ENCODE results near the gene MAGOHB.

Gene MAGOHB

DNA sequence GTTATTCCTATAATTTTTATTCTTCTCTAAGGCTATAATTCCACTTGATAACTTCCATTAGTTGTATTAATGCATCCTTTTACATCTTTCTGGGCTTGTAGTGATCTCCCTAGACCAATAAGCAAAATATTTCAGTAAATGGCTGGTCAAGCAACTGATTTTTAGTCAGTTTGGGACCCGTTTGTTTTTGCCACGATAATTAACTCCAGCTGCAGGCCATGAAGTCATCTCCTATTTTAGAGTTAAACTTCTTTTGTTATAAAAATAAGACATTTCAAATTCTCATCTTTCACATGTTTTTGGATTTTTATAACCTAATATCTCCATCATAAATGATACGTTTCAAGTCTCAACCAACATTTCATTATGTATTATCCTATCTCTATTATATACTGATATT lies 49.4 kb downstream of the MAGOHB start:
- no peak for DNase-seq
- TF ChIP-seq, protein P1, sequence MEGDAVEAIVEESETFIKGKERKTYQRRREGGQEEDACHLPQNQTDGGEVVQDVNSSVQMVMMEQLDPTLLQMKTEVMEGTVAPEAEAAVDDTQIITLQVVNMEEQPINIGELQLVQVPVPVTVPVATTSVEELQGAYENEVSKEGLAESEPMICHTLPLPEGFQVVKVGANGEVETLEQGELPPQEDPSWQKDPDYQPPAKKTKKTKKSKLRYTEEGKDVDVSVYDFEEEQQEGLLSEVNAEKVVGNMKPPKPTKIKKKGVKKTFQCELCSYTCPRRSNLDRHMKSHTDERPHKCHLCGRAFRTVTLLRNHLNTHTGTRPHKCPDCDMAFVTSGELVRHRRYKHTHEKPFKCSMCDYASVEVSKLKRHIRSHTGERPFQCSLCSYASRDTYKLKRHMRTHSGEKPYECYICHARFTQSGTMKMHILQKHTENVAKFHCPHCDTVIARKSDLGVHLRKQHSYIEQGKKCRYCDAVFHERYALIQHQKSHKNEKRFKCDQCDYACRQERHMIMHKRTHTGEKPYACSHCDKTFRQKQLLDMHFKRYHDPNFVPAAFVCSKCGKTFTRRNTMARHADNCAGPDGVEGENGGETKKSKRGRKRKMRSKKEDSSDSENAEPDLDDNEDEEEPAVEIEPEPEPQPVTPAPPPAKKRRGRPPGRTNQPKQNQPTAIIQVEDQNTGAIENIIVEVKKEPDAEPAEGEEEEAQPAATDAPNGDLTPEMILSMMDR (IDR thresholded peaks at IDR 0.05; ENCODE audit: low read depth, low read length) = no peak
- Histone ChIP-seq H3K27ac (no peak overlapping the region), H3K9me3 (ENCODE audit: severe bottlenecking) (no peaks in the 10 kb centered on the region), H3K27me3 (ENCODE audit: insufficient read depth, low read depth, severe bottlenecking) (no peaks in the 10 kb centered on the region), H3K36me3 (no peaks in the 10 kb centered on the region), H3K4me3 (ENCODE audit: low read depth, low read length) (no peak overlapping the region)

DNA sequence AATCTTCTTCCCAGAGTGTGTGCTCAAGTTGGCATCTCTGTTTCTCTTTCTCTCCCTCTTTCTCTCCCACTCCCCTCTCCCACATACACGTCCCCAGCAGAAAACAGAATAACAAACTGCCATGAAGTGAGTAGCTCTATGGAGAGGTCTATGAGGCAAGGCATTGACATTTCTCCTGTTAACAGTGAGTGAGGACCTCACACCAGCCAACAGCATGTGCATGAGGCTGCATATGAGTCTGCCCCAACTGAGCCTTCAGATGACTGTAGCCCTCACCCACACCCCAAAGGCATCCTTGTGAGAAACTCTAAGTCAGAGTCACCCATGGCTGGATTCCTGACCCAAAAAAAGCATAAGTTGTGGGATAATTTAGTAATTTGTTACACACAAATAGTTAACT lies 50.4 kb downstream of the MAGOHB start:
- Histone ChIP-seq H3K36me3 (no peaks in the 10 kb centered on the region), H3K27me3 (ENCODE audit: insufficient read depth, low read depth, severe bottlenecking) (no peaks in the 10 kb centered on the region), H3K27ac (no peak overlapping the region), H3K4me3 (ENCODE audit: low read depth, low read length) (no peak overlapping the region), H3K9me3 (ENCODE audit: severe bottlenecking) (no peaks in the 10 kb centered on the region)
- TF ChIP-seq, protein P1 (IDR thresholded peaks at IDR 0.05; ENCODE audit: low read depth, low read length) = no peak
- DNase-seq = no peak

DNA sequence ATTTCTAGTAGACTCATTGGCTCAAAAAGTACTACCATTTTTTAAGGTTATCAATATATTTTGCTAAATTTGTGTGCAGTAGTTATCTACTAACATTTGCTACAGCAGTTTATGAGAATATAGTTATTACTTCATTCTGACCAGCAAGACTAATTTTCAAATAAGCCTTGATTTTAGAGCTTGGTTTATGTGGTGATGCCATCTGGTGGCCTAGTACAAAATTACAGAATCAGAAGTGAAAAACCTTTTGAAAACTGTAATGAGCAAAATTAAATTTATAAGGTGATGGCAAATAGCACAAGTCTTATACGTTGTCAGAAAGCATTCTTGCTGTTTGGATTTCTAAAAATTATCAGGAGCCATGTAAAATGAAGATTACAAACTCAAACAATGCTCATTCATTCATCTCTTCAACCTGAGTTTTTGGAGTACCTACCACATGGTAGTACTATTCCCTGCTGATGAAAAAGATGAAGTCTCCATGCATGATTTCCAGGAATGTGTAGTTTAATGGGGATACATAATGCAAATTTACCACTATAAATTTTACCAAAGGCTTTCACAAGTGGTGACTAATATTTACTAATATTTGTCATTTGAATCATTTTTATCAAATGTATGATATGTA lies 51.0 kb downstream of the MAGOHB start:
- no peak overlapping the region for H3K4me3 ChIP-seq (ENCODE audit: low read depth, low read length)
- TF ChIP-seq, protein P1 (IDR thresholded peaks at IDR 0.05; ENCODE audit: low read depth, low read length) = 0 out of 2 replicates have a peak, but pooled peaks have one; percentile 15
- H3K27ac ChIP-seq = no peak overlapping the region
- no peaks in the 10 kb centered on the region for H3K9me3 ChIP-seq (ENCODE audit: severe bottlenecking)
- no peaks in the 10 kb centered on the region for H3K27me3 ChIP-seq (ENCODE audit: insufficient read depth, low read depth, severe bottlenecking)
- H3K36me3 ChIP-seq = no peaks in the 10 kb centered on the region
- no peak for DNase-seq

DNA sequence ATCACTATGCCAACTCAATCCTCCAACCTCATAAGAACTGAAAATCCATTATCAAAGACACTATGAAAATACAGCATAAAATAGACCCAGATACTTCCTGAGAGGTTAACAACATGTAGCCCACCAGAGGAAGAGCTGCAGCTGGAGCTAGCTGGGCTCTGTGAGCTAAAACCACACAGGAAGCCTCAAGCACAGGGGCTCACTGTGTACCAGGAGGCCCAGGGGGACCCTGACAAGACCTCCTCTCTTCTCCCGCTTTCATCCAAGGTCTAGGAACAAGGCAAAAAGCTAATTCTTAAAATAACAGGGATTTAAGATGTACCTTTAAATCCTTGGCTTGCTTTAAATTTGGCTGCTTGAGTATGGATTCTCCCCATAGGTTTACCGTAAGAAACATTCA lies 54.2 kb downstream of the MAGOHB start:
- TF ChIP-seq, protein P1 (IDR thresholded peaks at IDR 0.05; ENCODE audit: low read depth, low read length) = no peak
- no peak overlapping the region for H3K27ac ChIP-seq
- DNase-seq = no peak
- no peaks in the 10 kb centered on the region for H3K36me3 ChIP-seq
- no peaks in the 10 kb centered on the region for H3K27me3 ChIP-seq (ENCODE audit: insufficient read depth, low read depth, severe bottlenecking)
- H3K9me3 ChIP-seq (ENCODE audit: severe bottlenecking) = no peaks in the 10 kb centered on the region
- no peak overlapping the region for H3K4me3 ChIP-seq (ENCODE audit: low read depth, low read length)

DNA sequence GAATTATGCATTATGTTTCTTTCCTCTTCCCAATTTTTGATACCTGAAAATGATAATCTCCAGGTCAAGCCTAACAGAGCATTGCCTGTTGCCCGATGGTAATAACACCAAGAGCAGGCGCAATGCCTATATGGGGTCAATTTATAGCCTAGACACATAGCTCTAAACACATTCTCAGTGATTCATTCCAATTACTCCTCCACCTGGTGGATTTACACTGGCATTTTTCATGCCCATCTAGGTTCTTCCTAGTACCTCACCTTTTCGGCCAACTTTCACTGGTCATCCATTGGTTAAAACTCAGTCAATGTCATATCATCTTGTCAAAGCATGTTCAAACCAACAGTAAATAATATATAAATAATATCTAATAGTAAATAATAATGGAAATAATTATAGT lies 54.6 kb downstream of the MAGOHB start:
- TF ChIP-seq, protein P1 (IDR thresholded peaks at IDR 0.05; ENCODE audit: low read depth, low read length) = no peak
- no peak overlapping the region for H3K4me3 ChIP-seq (ENCODE audit: low read depth, low read length)
- H3K27ac ChIP-seq = no peak overlapping the region
- no peaks in the 10 kb centered on the region for H3K27me3 ChIP-seq (ENCODE audit: insufficient read depth, low read depth, severe bottlenecking)
- no peak for DNase-seq
- H3K9me3 ChIP-seq (ENCODE audit: severe bottlenecking) = no peaks in the 10 kb centered on the region
- no peaks in the 10 kb centered on the region for H3K36me3 ChIP-seq

DNA sequence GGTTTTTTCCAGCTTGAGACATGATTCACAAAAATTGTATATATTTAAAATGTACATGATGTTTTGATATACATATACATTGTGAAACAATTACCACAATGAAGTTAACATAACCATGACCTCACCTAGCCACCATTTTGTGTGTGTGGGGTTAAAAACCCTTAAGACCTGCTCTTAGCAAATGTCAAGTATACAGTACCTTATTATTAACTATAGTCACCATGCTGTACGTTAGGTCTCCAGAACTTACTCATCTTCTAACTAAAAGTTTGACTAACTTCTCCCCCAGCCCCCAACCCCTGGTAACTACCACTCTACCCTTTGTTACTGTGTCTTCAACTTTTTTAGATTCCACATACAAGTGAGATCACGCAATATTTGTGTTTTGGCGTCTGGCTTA lies 55.1 kb downstream of the MAGOHB start:
- H3K4me3 ChIP-seq (ENCODE audit: low read depth, low read length) = no peak overlapping the region
- no peak overlapping the region for H3K27ac ChIP-seq
- DNase-seq = no peak
- H3K36me3 ChIP-seq = no peaks in the 10 kb centered on the region
- TF ChIP-seq, protein P1 (IDR thresholded peaks at IDR 0.05; ENCODE audit: low read depth, low read length) = no peak
- no peaks in the 10 kb centered on the region for H3K27me3 ChIP-seq (ENCODE audit: insufficient read depth, low read depth, severe bottlenecking)
- H3K9me3 ChIP-seq (ENCODE audit: severe bottlenecking) = no peaks in the 10 kb centered on the region
